IMR-90 (cell line): Measurements from ENCODE around the gene KRTAP12-4. TPM values are rescaled to one million over a fixed set of nuclear protein-coding genes. Genes with fewer than 3 reads are reported as not detected.

Experiments
- ATAC-seq: fragments of 200-7000 bp; cut with Tn5 transposase; 2 replicates; pipeline ENCODE4 v1.9.1; 2020; ENCODE audit warnings: low read depth, mild to moderate bottlenecking, moderate library complexity
- BruUV-seq: library from RNA; stranded (reverse); fragments of 400-500 nt; replicated peaks from 2 replicates; lab custom pipeline; 2021; lab: Mats Ljungman, UMichigan
- CTCF ChIA-PET: fragments of 300-600 bp; formaldehyde crosslinking; extraction: SDS; loops from one replicate; lab custom pipeline; 2021; ENCODE audit warnings: antibody characterized with exemption; lab: Yijun Ruan, JAX
- POLR2A ChIA-PET: fragments of 300-600 bp; sonication (Branson Sonifier 250); formaldehyde crosslinking; loops from one replicate; lab custom pipeline; 2022; ENCODE audit warnings: antibody characterized with exemption; ENCODE audit not compliant: unreplicated experiment; lab: Charles Lee
- DNase-seq: peaks from one replicate; pipeline ENCODE4 v3.0.0; 2013
- H2AFZ ChIP-seq: replicated peaks from 2 replicates; pipeline ENCODE3; 2013; ENCODE audit warnings: low read length, mild to moderate bottlenecking; ENCODE audit not compliant: poor library complexity
- H2AK5ac ChIP-seq: 2 replicates; pipeline ENCODE4 v1.6.1; 2013; ENCODE audit warnings: low read depth, low read length, inconsistent platforms
- H2AK9ac ChIP-seq: replicated peaks from 2 replicates; pipeline ENCODE3; 2013; ENCODE audit warnings: mild to moderate bottlenecking, low read depth, low read length, moderate library complexity; ENCODE audit not compliant: poor library complexity
- H2BK120ac ChIP-seq: 2 replicates; pipeline ENCODE4 v1.6.1; 2013; ENCODE audit warnings: low read depth, low read length, inconsistent platforms
- H2BK15ac ChIP-seq: 3 replicates; pipeline ENCODE4 v1.6.1; 2013; ENCODE audit warnings: low read depth, low read length, inconsistent platforms
- H2BK20ac ChIP-seq: 2 replicates; pipeline ENCODE4 v1.6.1; 2013; ENCODE audit warnings: low read depth, mild to moderate bottlenecking, inconsistent platforms, low read length, moderate library complexity
- H2BK5ac ChIP-seq: 2 replicates; pipeline ENCODE4 v1.6.1; 2013; ENCODE audit warnings: mild to moderate bottlenecking, low read depth, low read length, inconsistent platforms; ENCODE audit not compliant: poor library complexity, severe bottlenecking
- H3K14ac ChIP-seq: replicated peaks from 2 replicates; pipeline ENCODE4 v1.6.1; 2013; ENCODE audit warnings: low read depth, low read length, inconsistent platforms
- H3K18ac ChIP-seq: 2 replicates; pipeline ENCODE4 v1.6.1; 2013; ENCODE audit warnings: low read depth, low read length, control low read depth
- H3K23ac ChIP-seq: 2 replicates; pipeline ENCODE4 v1.6.1; 2013; ENCODE audit warnings: low read depth, low read length, inconsistent platforms
- H3K27ac ChIP-seq: 2 replicates; pipeline ENCODE4 v1.5.1; 2013; ENCODE audit warnings: mild to moderate bottlenecking, control low read depth, low read length; ENCODE audit not compliant: insufficient read depth
- H3K27me3 ChIP-seq: 2 replicates; pipeline ENCODE4 v1.6.1; 2013; ENCODE audit warnings: low read length; ENCODE audit not compliant: control insufficient read depth, insufficient read depth
- H3K36me3 ChIP-seq: 2 replicates; pipeline ENCODE4 v1.6.1; 2013; ENCODE audit warnings: low read length, mixed read lengths; ENCODE audit not compliant: control insufficient read depth, insufficient read depth
- H3K4ac ChIP-seq: 2 replicates; pipeline ENCODE4 v1.6.1; 2013; ENCODE audit warnings: low read depth, low read length, inconsistent platforms
- H3K4me1 ChIP-seq: 2 replicates; pipeline ENCODE4 v1.6.1; 2013; ENCODE audit warnings: low read length, mixed read lengths; ENCODE audit not compliant: control insufficient read depth, insufficient read depth
- H3K4me2 ChIP-seq: 2 replicates; pipeline ENCODE4 v1.6.1; 2013; ENCODE audit warnings: low read depth, mild to moderate bottlenecking, control low read depth, low read length, moderate library complexity
- H3K4me3 ChIP-seq: 2 replicates; pipeline ENCODE4 v1.5.1; 2013; ENCODE audit warnings: low read depth, mild to moderate bottlenecking, control low read depth, low read length, moderate library complexity; ENCODE audit not compliant: insufficient read depth
- H3K56ac ChIP-seq: 2 replicates; pipeline ENCODE4 v1.6.1; 2013; ENCODE audit warnings: low read length, inconsistent platforms; ENCODE audit not compliant: insufficient read depth; ENCODE audit errors: extremely low read depth
- H3K79me1 ChIP-seq, 2 experiments: 2 replicates each; pipeline ENCODE4 v1.6.1; 2013; ENCODE audit warnings: low read length in 2 of 2, inconsistent platforms in 1 of 2, low read depth in 1 of 2
- H3K9ac ChIP-seq: 2 replicates; pipeline ENCODE4 v1.6.1; 2013; ENCODE audit warnings: low read depth, low read length, control low read depth
- H3K9me1 ChIP-seq: 2 replicates; pipeline ENCODE4 v1.6.1; 2013; ENCODE audit warnings: low read length, inconsistent platforms; ENCODE audit not compliant: insufficient read depth
- H3K9me3 ChIP-seq: 2 replicates; pipeline ENCODE4 v1.6.1; 2013; ENCODE audit warnings: low read length; ENCODE audit not compliant: control insufficient read depth, insufficient read depth
- H4K20me1 ChIP-seq: 2 replicates; pipeline ENCODE4 v1.6.1; 2013; ENCODE audit warnings: low read length, inconsistent platforms; ENCODE audit not compliant: insufficient read depth
- H4K5ac ChIP-seq: 2 replicates; pipeline ENCODE4 v1.6.1; 2013; ENCODE audit warnings: mild to moderate bottlenecking, low read depth, low read length, control low read depth
- H4K8ac ChIP-seq, 2 experiments: 2 replicates each; pipeline ENCODE4 v1.6.1; 2013; ENCODE audit warnings: low read depth in 2 of 2, low read length in 2 of 2, control low read depth in 1 of 2, inconsistent platforms in 1 of 2
- H4K91ac ChIP-seq: 2 replicates; pipeline ENCODE4 v1.6.1; 2013; ENCODE audit warnings: low read depth, low read length, inconsistent platforms; ENCODE audit not compliant: insufficient read depth
- CTCF ChIP-seq: conservative IDR thresholded peaks from 2 replicates; pipeline ENCODE4 v1.5.1; 2012; ENCODE audit warnings: mild to moderate bottlenecking, low read depth, low read length, improper control_type of control experiment
- FOS ChIP-seq: fragments of 150-350 bp; IDR thresholded peaks from 2 replicates; pipeline ENCODE4 v1.6.1; 2016; ENCODE audit warnings: low read depth, low read length
- MAFK ChIP-seq: IDR thresholded peaks from 2 replicates; pipeline ENCODE4 v1.6.1; 2012; ENCODE audit warnings: low read depth, low read length, improper control_type of control experiment
- MXI1 ChIP-seq: IDR thresholded peaks from 2 replicates; pipeline ENCODE4 v1.6.1; 2012; ENCODE audit warnings: low read depth, mild to moderate bottlenecking, low read length, moderate library complexity, borderline replicate concordance
- POLR2A ChIP-seq: IDR thresholded peaks from 2 replicates; pipeline ENCODE4 v1.6.1; 2012; ENCODE audit warnings: mild to moderate bottlenecking, low read depth, low read length
- RAD21 ChIP-seq: IDR thresholded peaks from 2 replicates; pipeline ENCODE4 v1.6.1; 2012; ENCODE audit warnings: low read length, improper control_type of control experiment
- RCOR1 ChIP-seq: IDR thresholded peaks from 2 replicates; pipeline ENCODE4 v1.6.1; 2012; ENCODE audit warnings: mild to moderate bottlenecking, low read length, improper control_type of control experiment; ENCODE audit not compliant: insufficient replicate concordance
- RFX5 ChIP-seq: IDR thresholded peaks from 2 replicates; pipeline ENCODE4 v1.8.0; 2012; ENCODE audit warnings: low read depth, mild to moderate bottlenecking, low read length, moderate library complexity
- SMC3 ChIP-seq: fragments of 150-350 bp; IDR thresholded peaks from 2 replicates; pipeline ENCODE4 v1.6.1; 2016; ENCODE audit warnings: low read depth, mild to moderate bottlenecking, antibody characterized with exemption, low read length, moderate library complexity
- USF2 ChIP-seq: fragments of 150-350 bp; IDR thresholded peaks from 2 replicates; pipeline ENCODE4 v1.6.1; 2017; ENCODE audit warnings: mild to moderate bottlenecking, antibody characterized with exemption, low read length, low read depth
- WGBS, 2 experiments: methylation state at CpG; one replicate each; pipeline versions ENCODE4 v1.1.5 to v1.1.7; 2013; ENCODE audit warnings: missing lambda C conversion rate in 2 of 2; ENCODE audit not compliant: insufficient read length in 1 of 2; ENCODE audit errors: extremely low coverage in 2 of 2; 5-methylcytosine and 5-hydroxymethylcytosine counted together
- dilution Hi-C: fragments of 300-500 bp; cut with HindIII; formaldehyde crosslinking; loops from one replicate; pipeline ENCODE4 v1.14.3; 2018; ENCODE audit warnings: low sequenced_read_pairs; ENCODE audit not compliant: unreplicated experiment
- in situ Hi-C: fragments of 300-500 bp; cut with MboI; formaldehyde crosslinking; loops from 3 replicates; pipeline ENCODE4 v1.14.3; 2019; ENCODE audit warnings: low sequenced_read_pairs, inconsistent platforms, mixed read lengths
- intact Hi-C: fragments of 100-400 bp; cut with micrococcal nuclease; formaldehyde crosslinking; loops from 2 replicates; pipeline ENCODE4 v1.10.0; 2022
- polyA plus RNA-seq, 3 experiments: library from polyadenylated mRNA; depleted of rRNA; stranded (reverse); fragments of >200 nt; gene quantifications; 2 replicates each; pipeline ENCODE4 v1.2.3, GENCODE V29; 2012; ENCODE audit warnings: low replicate concordance in 1 of 3
- total RNA-seq: library from RNA; depleted of rRNA; stranded (reverse); fragments of >200 nt; gene quantifications from 2 replicates; pipeline ENCODE4 v1.2.3, GENCODE V29; 2012

KRTAP12-4 gene
- total and polyA plus RNA-seq, 2 of the 4 experiments (the other 2 are of a cell fraction): not detected

GRCh38 chr21:44636209-44637017 is 18.0 kb downstream of the KRTAP12-4 start:
- no peak overlapping the region for H2AK5ac ChIP-seq
- dilution Hi-C loops: no loop called here
- H2BK15ac ChIP-seq: no peak overlapping the region
- H4K5ac ChIP-seq: no peak overlapping the region
- no peaks in the 10 kb centered on the region for H3K79me1 ChIP-seq
- no peak overlapping the region for H3K4me3 ChIP-seq
- peak overlapping the region; percentile 32 for H2AFZ ChIP-seq
- no TSS peak for BruUV-seq
- no peak for DNase-seq
- no peak overlapping the region for H3K4ac ChIP-seq
- no peak overlapping the region for H4K91ac ChIP-seq
- H3K56ac ChIP-seq: no peak overlapping the region
- TF ChIP-seq RCOR1: no peak
- TF ChIP-seq RAD21: no peak
- no peak for TF ChIP-seq MXI1
- TF ChIP-seq CTCF: no peak
- no peak for TF ChIP-seq MAFK
- TF ChIP-seq USF2: no peak
- TF ChIP-seq SMC3: no peak
- TF ChIP-seq FOS: no peak
- TF ChIP-seq RFX5: no peak
- TF ChIP-seq POLR2A: no peak
- H3K18ac ChIP-seq: no peak overlapping the region
- H2BK120ac ChIP-seq: no peak overlapping the region
- H3K14ac ChIP-seq: no peak overlapping the region
- no peak overlapping the region for H2AK9ac ChIP-seq
- no peaks in the 10 kb centered on the region for H3K9me1 ChIP-seq
- in situ Hi-C loops: no loop called here
- H4K20me1 ChIP-seq: no peaks in the 10 kb centered on the region
- POLR2A ChIA-PET: no interaction called here
- no peak overlapping the region for H3K4me2 ChIP-seq
- H3K23ac ChIP-seq: no peak overlapping the region
- no peak overlapping the region for H2BK5ac ChIP-seq
- CTCF ChIA-PET: no interaction called here
- no peak overlapping the region for H4K8ac ChIP-seq
- H3K36me3 ChIP-seq: no peaks in the 10 kb centered on the region
- intact Hi-C loops: no loop called here
- H3K27ac ChIP-seq: no peak overlapping the region
- no peak for ATAC-seq
- H3K9ac ChIP-seq: no peak overlapping the region
- H3K4me1 ChIP-seq: no peaks in the 10 kb centered on the region
- WGBS, 2 experiments: 49% methylated on average over 7 of the region's 15 CpGs; no CpG with 5 or more reads in 1 of the 2 experiments
- no peak overlapping the region for H2BK20ac ChIP-seq
- H3K9me3 ChIP-seq: 0 out of 2 replicates have a peak, but pooled peaks cover 6% of the 10 kb centered on the region
- H3K27me3 ChIP-seq: no peaks in the 10 kb centered on the region; the same call in 1 of the 2 replicates
